GM19238 (cell line): Measurements from ENCODE around the gene ZNF280B.
A peak's percentile ranks its signal among the peaks of the same experiment; 100 is the strongest.

Source experiments
- DNase-seq: peaks from one replicate; pipeline ENCODE4 v3.0.0; 2011; ENCODE audit warnings: low spot score; ENCODE audit not compliant: insufficient read length

ZNF280B gene, protein sequence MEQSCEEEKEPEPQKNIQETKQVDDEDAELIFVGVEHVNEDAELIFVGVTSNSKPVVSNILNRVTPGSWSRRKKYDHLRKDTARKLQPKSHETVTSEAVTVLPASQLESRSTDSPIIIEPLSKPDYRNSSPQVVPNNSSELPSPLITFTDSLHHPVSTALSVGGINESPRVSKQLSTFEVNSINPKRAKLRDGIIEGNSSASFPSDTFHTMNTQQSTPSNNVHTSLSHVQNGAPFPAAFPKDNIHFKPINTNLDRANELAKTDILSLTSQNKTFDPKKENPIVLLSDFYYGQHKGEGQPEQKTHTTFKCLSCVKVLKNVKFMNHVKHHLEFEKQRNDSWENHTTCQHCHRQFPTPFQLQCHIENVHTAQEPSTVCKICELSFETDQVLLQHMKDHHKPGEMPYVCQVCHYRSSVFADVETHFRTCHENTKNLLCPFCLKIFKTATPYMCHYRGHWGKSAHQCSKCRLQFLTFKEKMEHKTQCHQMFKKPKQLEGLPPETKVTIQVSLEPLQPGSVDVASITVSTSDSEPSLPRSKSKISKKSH

GRCh38 chr22:22508274-22509176, at the start of gene ZNF280B:
Gene ZNF280B, minus strand, starts transcription at chr22:22508742. Its CDS starts 19,344 bp downstream, at chr22:22489398.
- peak; percentile 86 for DNase-seq

DNA sequence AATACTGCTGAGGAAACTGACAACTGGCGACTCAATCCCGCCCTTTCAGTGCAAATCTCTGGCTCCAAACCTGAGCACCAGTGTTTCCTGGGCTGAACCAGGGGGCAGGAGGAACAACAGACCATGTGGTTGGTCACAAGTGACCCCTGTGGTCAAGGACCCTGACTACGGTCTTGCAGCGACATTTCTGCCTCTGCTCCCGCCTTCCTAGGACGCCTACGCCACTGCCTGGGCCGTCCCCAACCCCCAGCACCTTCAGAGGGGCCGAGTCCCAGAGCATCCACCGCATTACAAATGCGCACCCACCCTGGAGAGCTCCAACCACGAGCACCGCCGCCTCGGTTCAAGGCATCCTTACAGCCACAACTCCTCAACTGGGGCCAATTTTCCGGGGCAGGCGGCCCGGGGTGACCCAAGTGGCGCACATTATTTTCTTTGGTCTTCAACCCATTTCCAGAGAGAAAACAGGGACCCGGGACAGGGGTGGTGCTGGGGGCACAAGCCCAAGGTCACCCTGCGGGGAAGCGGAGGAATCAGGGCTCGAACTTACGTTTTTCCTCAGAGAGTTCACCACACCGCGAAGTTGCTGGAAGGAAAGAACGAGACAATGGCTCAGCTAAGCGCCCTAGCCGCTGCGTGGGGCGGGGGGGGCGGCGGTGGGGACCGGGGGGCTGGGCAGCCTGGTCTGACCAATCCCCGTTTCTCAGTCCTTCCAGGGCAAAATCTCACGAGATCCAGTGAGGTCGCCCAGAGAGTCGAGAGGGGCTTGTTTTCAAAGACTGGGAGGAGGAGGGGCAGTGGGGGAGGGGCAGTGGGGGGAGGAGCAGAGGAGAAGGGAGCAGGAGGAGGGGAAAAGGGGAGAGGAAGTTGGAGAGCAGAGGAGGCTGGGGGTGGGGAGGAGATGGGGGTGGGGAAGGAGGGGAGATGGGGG, 48.7 kb upstream of the ZNF280B start:
- no peak for DNase-seq

GRCh38 chr22:22556578-22556977, 48.0 kb upstream of the ZNF280B start:
- no peak for DNase-seq

DNA sequence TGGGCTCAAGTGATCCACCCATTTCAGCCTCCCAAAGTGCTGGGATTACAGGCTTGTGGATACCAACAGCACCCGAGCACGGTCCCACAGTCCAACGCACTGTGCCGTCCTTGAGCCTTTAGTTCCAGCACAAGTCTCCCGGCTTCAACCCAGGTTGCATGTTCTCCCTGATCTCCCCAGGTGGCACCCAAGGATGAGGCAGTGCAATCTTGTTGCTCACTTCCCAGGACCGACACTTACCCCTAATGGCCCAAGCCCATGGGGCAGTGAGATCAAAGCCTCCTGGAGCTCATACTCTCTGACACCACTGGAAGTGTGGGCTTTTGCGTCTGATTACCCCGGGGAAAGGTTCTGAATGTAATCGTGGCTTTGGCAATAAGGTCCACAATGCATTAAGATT, 47.1 kb upstream of the ZNF280B start:
- DNase-seq: no peak

DNA sequence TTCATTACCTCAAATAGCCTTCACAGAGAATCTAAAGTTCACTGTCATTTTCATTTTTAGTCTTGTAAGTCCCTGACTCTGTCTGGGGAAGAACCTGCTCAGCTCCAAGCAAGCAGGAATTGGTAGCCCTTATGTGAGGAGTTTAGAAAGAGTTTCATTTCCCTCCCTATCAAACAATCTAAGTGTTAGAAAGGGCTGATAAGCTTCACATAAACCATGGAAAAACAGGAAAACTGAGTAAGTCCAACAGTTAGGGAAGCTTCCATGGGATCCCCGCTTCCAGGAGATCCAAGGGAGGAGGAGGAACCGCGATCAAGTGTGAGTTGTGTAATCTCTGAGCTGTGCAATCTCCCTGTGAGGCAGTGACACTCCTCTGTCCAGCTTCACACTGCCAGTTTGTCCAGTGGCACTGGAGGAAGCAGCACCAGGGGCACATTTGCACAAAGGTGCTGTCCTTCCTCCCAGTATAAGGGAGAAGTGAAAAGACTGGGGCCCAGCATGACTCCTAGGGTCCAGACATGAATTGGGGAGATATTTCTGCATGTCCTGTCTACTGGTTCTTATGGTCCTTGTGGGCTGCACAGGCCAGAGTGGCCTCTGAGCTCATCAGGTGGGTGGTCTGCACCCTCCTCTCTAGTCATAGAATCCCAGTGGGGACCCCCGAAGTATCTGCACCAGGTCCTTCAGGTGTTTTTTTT, 46.2 kb upstream of the ZNF280B start:
- DNase-seq: no peak

GRCh38 chr22:22553735-22554586, 45.4 kb upstream of the ZNF280B start:
- no peak for DNase-seq

DNA sequence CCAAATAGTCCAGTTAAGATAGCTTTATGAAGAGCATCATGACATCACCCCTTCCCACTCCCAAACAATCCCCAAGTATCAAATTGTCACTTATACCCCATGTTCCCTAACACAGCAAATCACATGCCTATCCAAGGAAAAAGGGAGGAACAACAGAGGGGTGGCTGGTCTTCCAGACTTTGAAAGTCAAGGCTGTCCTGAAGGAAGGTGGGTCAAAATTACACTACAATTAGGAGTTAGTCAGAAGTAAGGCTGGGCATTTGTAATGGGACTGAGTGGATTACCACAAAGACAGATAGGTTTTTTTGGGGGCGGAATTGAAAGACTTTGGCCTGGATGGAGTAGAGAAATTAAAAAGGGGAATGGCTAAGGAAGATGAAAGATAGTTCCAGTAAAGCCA, 44.6 kb upstream of the ZNF280B start:
- DNase-seq: no peak

- DNase-seq: no peak
Observed at GRCh38 chr22:22552630-22553029, 44.1 kb upstream of the ZNF280B start.

GRCh38 chr22:22550789-22551434, 42.4 kb upstream of the ZNF280B start:
- no peak for DNase-seq

GRCh38 chr22:22548910-22549309, 40.4 kb upstream of the ZNF280B start:
- DNase-seq: no peak

DNA sequence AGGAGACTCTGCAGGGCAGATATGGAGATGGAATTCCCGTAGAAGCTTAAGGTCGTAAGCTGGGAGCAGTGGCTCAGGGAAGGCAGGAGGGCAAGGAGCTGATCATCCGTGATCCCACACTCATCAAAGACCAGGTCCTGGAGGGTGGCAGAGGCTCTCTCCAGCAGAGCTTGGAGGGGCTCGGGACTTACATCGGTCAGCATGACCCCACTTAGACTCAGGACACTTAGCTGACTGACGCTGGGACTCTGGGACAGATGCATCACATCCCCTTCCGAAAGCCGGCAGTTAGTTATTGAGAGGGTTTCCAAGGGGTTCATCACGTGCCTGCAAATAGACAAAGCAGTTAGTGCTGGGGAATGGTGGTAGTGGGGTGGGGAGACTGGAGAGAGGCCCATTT, 39.8 kb upstream of the ZNF280B start:
- DNase-seq: no peak

DNA sequence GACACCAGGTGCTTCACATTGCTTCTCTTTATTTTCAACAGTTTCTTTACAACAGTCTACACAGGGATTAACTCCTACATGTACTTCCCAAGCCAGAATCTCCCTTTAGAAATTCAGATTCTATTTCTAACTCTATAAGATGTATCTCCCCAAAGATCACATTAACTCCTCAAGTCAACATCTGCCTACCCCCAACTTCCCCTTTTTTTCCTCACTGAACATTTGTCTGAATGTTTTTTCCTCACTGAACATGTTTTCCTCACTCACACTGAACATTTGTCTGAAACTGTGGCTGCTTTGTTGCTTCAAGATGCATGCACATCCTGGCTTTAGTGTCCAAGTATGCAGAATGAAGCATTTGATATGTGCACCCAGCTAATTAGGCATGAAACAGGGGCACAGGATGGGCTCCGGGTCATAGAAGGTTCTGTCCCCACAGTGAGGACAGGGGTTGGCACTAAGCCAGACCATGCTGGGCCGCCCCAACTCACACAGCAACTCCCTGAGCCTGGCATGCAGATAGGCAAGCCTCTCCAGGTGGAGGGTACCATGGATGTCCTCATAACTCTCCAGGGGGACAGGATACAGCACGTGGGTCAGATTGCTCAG, 39.3 kb upstream of the ZNF280B start:
- DNase-seq: no peak

DNA sequence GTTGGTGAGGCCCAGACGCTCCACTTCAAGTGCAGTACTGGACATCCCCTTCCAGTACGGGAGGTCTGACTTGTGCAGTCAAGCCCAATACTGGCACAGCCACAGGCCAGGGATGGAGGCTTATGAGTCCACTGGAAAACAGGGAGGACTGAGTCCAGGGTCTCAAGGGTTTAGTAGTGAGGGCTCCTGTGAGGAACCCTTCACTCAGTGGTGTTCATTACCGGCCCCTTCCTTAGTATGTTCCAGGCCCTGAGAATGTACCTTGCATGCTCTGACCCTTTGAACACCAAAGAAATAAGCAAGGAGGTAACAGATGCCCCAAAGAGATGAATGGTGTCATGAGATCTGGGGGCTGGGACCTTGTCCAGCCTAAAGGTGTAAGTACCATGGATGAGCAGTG, 38.7 kb upstream of the ZNF280B start:
- DNase-seq: no peak

DNA sequence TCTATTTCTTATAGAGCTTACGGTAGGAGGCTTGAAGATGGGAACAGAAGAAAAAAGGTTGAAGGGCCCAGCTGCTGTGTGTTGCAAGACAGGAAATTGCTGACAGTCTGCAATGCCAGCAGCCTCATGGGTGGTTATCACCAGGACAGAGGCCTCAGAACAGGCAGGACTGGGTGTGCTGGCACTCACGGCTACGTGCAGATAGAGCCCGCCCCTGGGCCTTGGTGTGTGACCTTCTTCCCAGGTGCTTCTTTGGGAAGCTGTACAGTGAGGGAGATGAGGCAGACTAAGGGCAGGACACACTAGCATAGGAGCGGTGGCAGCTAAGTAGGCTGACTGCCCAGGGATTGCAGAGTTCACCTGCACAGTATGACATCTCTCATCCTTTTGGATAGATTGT, 37.9 kb upstream of the ZNF280B start:
- DNase-seq: no peak

DNA sequence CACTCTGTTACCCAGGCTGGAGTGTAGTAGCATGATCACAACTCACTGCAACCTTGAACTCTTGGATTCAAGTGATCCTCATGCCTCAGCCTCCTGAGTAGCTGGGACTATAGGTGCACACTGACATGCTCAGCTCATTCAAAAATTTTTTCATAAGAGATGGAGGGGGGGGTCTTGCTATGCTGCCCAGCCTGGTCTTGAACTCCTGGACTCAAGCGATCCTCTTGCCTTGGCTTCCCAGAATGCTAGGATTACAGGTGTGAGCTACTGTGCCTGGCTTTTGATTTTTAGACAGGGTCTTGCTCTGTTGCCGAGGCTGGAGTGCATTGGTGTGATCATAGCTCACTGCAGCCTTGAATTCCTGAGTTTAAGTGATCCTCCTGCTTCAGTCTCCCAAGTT, 36.5 kb upstream of the ZNF280B start:
- DNase-seq: no peak

- DNase-seq: no peak
Observed at GRCh38 chr22:22538226-22538989, 29.9 kb upstream of the ZNF280B start.

- DNase-seq: no peak
Observed at GRCh38 chr22:22536916-22537315, 28.4 kb upstream of the ZNF280B start.

- no peak for DNase-seq
Observed at GRCh38 chr22:22536515-22536914, 28.0 kb upstream of the ZNF280B start.
